Globus pallidus (tissue), 1 donor: ENCODE results near the gene SNTG2.
"Not testable (repeated sequence)": the region's sequence is repeated elsewhere in the genome, so short reads cannot be mapped to it uniquely, and the experiment has no call there.

ENCODE experiments used
- DNase-seq: peaks from one replicate; pipeline ENCODE4 v3.0.0-alpha.2; 2015; ENCODE audit warnings: low spot score

Gene SNTG2

GRCh38 chr2:950080-950966 is at the start of gene SNTG2:
SNTG2 (plus strand) TSS chr2:950849; CDS start chr2:950997, 148 bp downstream.
- DNase-seq, result no peak

GRCh38 chr2:902584-902983 is 48.1 kb upstream of the SNTG2 start:
- no peak for DNase-seq

- no peak for DNase-seq
Observed at GRCh38 chr2:903223-903900, 47.3 kb upstream of the SNTG2 start.

- DNase-seq, result no peak
Observed at GRCh38 chr2:904246-905024, 46.2 kb upstream of the SNTG2 start.

GRCh38 chr2:905091-905832 is 45.4 kb upstream of the SNTG2 start:
- DNase-seq, result no peak

GRCh38 chr2:905833-906140 is 44.9 kb upstream of the SNTG2 start:
- no peak for DNase-seq

GRCh38 chr2:907706-908105 is 42.9 kb upstream of the SNTG2 start:
- DNase-seq, result no peak

GRCh38 chr2:908568-908967 is 42.1 kb upstream of the SNTG2 start:
- no peak for DNase-seq

GRCh38 chr2:909764-910379 is 40.8 kb upstream of the SNTG2 start:
- DNase-seq, result not testable (repeated sequence)

- no peak for DNase-seq
Observed at GRCh38 chr2:910698-911097, 40.0 kb upstream of the SNTG2 start.

- no peak for DNase-seq
Observed at GRCh38 chr2:915979-916378, 34.7 kb upstream of the SNTG2 start.

- no peak for DNase-seq
Observed at GRCh38 chr2:916935-917334, 33.7 kb upstream of the SNTG2 start.

GRCh38 chr2:919672-920071 is 31.0 kb upstream of the SNTG2 start:
- no peak for DNase-seq

- DNase-seq, result no peak
Observed at GRCh38 chr2:920573-920972, 30.1 kb upstream of the SNTG2 start.

GRCh38 chr2:920999-921398 is 29.6 kb upstream of the SNTG2 start:
- no peak for DNase-seq

GRCh38 chr2:922185-922584 is 28.5 kb upstream of the SNTG2 start:
- no peak for DNase-seq

- no peak for DNase-seq
Observed at GRCh38 chr2:923832-924601, 26.6 kb upstream of the SNTG2 start.

- no peak for DNase-seq
Observed at GRCh38 chr2:924701-925100, 25.9 kb upstream of the SNTG2 start.

GRCh38 chr2:925309-925708 is 25.3 kb upstream of the SNTG2 start:
- DNase-seq, result no peak

- DNase-seq, result no peak
Observed at GRCh38 chr2:925711-926110, 24.9 kb upstream of the SNTG2 start.

GRCh38 chr2:926259-926793 is 24.3 kb upstream of the SNTG2 start:
- DNase-seq, result no peak
